ENCODE results near the gene NMUR1. TPM values are rescaled to one million over a fixed set of nuclear protein-coding genes. Genes with fewer than 3 reads are reported as not detected.

Gene NMUR1
- total and polyA plus RNA-seq, 2 donors (not counting 3 experiments of a cell fraction or from before 2014, with no cell fraction given) = not detected

- Histone ChIP-seq H3K9me3 (replicated peaks; ENCODE audit: control insufficient read depth, insufficient read depth, low read length) (no peaks in the 10 kb centered on the region), H3K79me2 (ENCODE audit: control insufficient read depth, insufficient read depth, low read length) (no peaks in the 10 kb centered on the region), H3K9ac (replicated peaks; ENCODE audit: extremely low read depth, insufficient read depth, low read length) (no peak overlapping the region), H3K4me1 (ENCODE audit: control insufficient read depth, extremely low read depth, insufficient read depth, low read length) (no peaks in the 10 kb centered on the region), H3K4me2 (ENCODE audit: insufficient read depth, low read length) (no peak overlapping the region), H4K20me1 (replicated peaks; ENCODE audit: control insufficient read depth, extremely low read depth, insufficient read depth, low read length) (no peaks in the 10 kb centered on the region), H2AFZ (ENCODE audit: low read depth, low read length) (no peak overlapping the region), H3K36me3 (ENCODE audit: control insufficient read depth in 2 of 2, extremely low read depth in 1 of 2, insufficient read depth in 2 of 2, low read length in 2 of 2) (no peaks in the 10 kb centered on the region), H3K9me1 (replicated peaks; ENCODE audit: control insufficient read depth, extremely low read depth, insufficient read depth, low read length) (no peaks in the 10 kb centered on the region), H3K27me3 (ENCODE audit: control insufficient read depth in 2 of 2, insufficient read depth in 2 of 2, low read length in 2 of 2) (no peaks in the 10 kb centered on the region), H3K27ac (ENCODE audit: insufficient read depth, low read depth, low read length) (no peak overlapping the region), H3K4me3 (replicated peaks in 1 of 3; ENCODE audit: insufficient read depth in 1 of 3, low read depth in 1 of 3, low read length in 3 of 3) (no peak overlapping the region)
- POLR2A ChIA-PET = interaction anchor here (0.6 kb wide), 1 partner anchor 76 kb away, joined by 3 read pairs; no protein-coding TSS in a partner anchor
- no peak for FAIRE-seq
- no TSS peak for BruUV-seq (replicated peaks)
- no peak for DNase-seq (ENCODE audit: low read depth, low spot score)
- CTCF ChIA-PET = interaction anchor here (0.9 to 3.3 kb wide), 2 partner anchors 9 to 88 kb away, joined by 3 to 14 read pairs; no protein-coding TSS in a partner anchor
- intact Hi-C loops (cut with micrococcal nuclease) = no loop called here
- no peak for TF ChIP-seq CTCF (IDR thresholded peaks at IDR 0.05; ENCODE audit: extremely low read depth in 1 of 2, insufficient read depth in 1 of 2, low read depth in 1 of 2, low read length in 2 of 2)
- no peak for TF ChIP-seq JUN (IDR thresholded peaks at IDR 0.05; ENCODE audit: borderline replicate concordance, insufficient read depth, insufficient read length, low read depth)
- no peak for TF ChIP-seq POLR2AphosphoS5 (IDR thresholded peaks at IDR 0.05; ENCODE audit: insufficient read depth, low read depth, low read length)
- dilution Hi-C loops (cut with MboI; ENCODE audit: extremely low pct_ligation_motif_present, low sequenced_read_pairs) = no loop called here
Measured at GRCh38 chr2:231475965-231476364, 54.3 kb downstream of the NMUR1 start.

Small RNAs within 50 kb of the gene (small RNA-seq; reads per million reads assigned to genes)
- not detected for gene RNU2-22P (ENCODE audit: insufficient read depth, insufficient read length, low read depth, low replicate concordance)

Other genes starting within 250 kb of the NMUR1 start
- 1.2 TPM in 2 replicates for gene B3GNT7, start 134.7 kb downstream of the NMUR1 start, total RNA-seq
- 0.27 and 0.39 TPM in 2 replicates for gene B3GNT7, start 134.7 kb downstream of the NMUR1 start, polyA plus RNA-seq
- gene NCL, start 66.0 kb downstream of the NMUR1 start, total RNA-seq = 701 and 708 TPM in 2 replicates
- 14.9 and 35.3 TPM in 2 replicates for gene NCL, start 66.0 kb downstream of the NMUR1 start, polyA plus RNA-seq
- gene TEX44, start 62.4 kb upstream of the NMUR1 start, total RNA-seq = not detected in 2 replicates
- gene TEX44, start 62.4 kb upstream of the NMUR1 start, polyA plus RNA-seq = not detected in 2 replicates
- gene PTMA, start 178.1 kb upstream of the NMUR1 start, total RNA-seq = 1,418 and 1,488 TPM in 2 replicates
- 273 and 404 TPM in 2 replicates for gene PTMA, start 178.1 kb upstream of the NMUR1 start, polyA plus RNA-seq